OCI-LY1 (cell line): ENCODE results near the gene CSF2.

Experiments used
- EZH2 ChIP-seq: fragments of 200-600 bp; sonication (generic), shearing (Covaris generic); IDR thresholded peaks from 2 replicates; pipeline ENCODE4 v1.8.0; 2017; ENCODE audit warnings: borderline replicate concordance, mixed run types, mild to moderate bottlenecking, antibody characterized with exemption, low read length, moderate library complexity, mixed read lengths
- TF ChIP-seq, protein P1 (sequence below): fragments of 200-600 bp; sonication (generic), shearing (Covaris generic); IDR thresholded peaks from 2 replicates; pipeline ENCODE4 v1.5.1; 2017; ENCODE audit warnings: mild to moderate bottlenecking, antibody characterized with exemption, low read length, moderate library complexity, mixed read lengths

DNA sequence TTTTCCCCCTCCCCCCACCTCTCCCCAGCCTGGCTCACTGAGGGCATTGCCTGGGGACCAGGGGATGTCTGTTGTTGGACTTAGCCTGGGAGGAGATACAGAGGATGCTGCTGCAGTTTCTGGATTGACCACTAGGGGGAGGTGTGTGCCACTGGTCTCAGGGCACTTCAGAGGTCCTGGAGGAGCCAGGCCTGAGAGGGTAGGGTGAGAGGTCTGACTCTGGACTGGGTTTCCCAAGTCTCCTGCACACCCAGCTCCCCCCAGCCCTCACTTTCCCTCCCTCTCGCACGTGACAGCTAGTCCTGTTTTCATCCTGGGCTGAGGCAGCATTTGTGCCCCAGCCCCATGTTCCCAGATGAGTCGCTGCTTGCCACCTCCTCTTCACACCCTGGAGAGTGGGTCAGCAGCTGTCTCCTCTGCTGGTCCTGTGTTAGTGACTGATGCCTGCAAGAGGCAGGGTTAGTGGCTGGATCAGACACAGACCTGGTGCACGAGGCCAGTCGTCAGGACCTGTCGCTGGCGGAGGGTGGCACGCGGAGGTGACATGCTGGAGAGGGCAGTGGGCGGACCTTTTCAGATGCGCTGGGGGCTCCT, 8.8 kb upstream of the CSF2 start:
- TF ChIP-seq, protein P1, sequence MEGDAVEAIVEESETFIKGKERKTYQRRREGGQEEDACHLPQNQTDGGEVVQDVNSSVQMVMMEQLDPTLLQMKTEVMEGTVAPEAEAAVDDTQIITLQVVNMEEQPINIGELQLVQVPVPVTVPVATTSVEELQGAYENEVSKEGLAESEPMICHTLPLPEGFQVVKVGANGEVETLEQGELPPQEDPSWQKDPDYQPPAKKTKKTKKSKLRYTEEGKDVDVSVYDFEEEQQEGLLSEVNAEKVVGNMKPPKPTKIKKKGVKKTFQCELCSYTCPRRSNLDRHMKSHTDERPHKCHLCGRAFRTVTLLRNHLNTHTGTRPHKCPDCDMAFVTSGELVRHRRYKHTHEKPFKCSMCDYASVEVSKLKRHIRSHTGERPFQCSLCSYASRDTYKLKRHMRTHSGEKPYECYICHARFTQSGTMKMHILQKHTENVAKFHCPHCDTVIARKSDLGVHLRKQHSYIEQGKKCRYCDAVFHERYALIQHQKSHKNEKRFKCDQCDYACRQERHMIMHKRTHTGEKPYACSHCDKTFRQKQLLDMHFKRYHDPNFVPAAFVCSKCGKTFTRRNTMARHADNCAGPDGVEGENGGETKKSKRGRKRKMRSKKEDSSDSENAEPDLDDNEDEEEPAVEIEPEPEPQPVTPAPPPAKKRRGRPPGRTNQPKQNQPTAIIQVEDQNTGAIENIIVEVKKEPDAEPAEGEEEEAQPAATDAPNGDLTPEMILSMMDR: peak; percentile 84
- no peak for TF ChIP-seq EZH2
